ENCODE data around the gene NDUFB5. TPM values are rescaled to one million over a fixed set of nuclear protein-coding genes. Genes with fewer than 3 reads are reported as not detected.

Gene NDUFB5
- total and polyA plus RNA-seq, 2 donors from 2014 or later, result 102 to 290 TPM

DNA sequence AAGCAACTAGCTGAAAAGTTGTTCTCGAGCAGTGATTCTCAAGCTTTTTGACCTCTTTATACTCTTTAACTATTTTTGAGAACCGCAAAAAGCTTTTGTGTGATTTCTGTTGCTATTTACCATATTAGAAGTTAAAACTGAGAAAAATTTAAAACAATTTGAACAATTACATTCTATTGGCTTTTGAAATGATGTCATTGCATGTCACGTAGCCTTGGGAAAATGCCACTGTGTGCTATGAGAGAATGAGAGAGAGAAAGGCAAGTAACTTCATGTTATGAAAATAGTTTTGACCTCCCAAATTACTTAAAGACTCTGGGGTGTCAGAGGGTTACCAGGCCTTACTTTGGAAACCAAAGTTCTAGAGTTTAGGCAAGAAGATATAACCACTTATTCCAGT, 56.3 kb downstream of the NDUFB5 start:
- FAIRE-seq (no peak), DNase-seq (no peak)
- intact Hi-C loops (cut with DNase I), result no loop called here
- H3K27ac ChIP-seq (ENCODE audit: low read depth in 2 of 2, low read length in 2 of 2), result no peak overlapping the region
- no peaks in the 10 kb centered on the region for H3K27me3 ChIP-seq (ENCODE audit: control insufficient read depth, insufficient read depth, low read length)
- no peaks in the 10 kb centered on the region for H3K4me1 ChIP-seq (ENCODE audit: control insufficient read depth in 2 of 3, insufficient read depth in 2 of 3, low read depth in 1 of 3, low read length in 3 of 3)
- H3K36me3 ChIP-seq (ENCODE audit: control insufficient read depth in 2 of 3, insufficient read depth in 3 of 3, low read length in 3 of 3), result no peaks in the 10 kb centered on the region
- H3K9me3 ChIP-seq (ENCODE audit: control insufficient read depth in 2 of 3, insufficient read depth in 1 of 3, low read length in 3 of 3), result no peaks in the 10 kb centered on the region
- TF ChIP-seq, protein P1, sequence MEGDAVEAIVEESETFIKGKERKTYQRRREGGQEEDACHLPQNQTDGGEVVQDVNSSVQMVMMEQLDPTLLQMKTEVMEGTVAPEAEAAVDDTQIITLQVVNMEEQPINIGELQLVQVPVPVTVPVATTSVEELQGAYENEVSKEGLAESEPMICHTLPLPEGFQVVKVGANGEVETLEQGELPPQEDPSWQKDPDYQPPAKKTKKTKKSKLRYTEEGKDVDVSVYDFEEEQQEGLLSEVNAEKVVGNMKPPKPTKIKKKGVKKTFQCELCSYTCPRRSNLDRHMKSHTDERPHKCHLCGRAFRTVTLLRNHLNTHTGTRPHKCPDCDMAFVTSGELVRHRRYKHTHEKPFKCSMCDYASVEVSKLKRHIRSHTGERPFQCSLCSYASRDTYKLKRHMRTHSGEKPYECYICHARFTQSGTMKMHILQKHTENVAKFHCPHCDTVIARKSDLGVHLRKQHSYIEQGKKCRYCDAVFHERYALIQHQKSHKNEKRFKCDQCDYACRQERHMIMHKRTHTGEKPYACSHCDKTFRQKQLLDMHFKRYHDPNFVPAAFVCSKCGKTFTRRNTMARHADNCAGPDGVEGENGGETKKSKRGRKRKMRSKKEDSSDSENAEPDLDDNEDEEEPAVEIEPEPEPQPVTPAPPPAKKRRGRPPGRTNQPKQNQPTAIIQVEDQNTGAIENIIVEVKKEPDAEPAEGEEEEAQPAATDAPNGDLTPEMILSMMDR (IDR thresholded peaks at IDR 0.05; ENCODE audit: borderline replicate concordance, extremely low read depth, insufficient read depth), result no peak
- H3K4me3 ChIP-seq (ENCODE audit: low read length in 3 of 3), result no peak overlapping the region
- H3K9ac ChIP-seq (ENCODE audit: low read length in 3 of 3), result no peak overlapping the region

DNA sequence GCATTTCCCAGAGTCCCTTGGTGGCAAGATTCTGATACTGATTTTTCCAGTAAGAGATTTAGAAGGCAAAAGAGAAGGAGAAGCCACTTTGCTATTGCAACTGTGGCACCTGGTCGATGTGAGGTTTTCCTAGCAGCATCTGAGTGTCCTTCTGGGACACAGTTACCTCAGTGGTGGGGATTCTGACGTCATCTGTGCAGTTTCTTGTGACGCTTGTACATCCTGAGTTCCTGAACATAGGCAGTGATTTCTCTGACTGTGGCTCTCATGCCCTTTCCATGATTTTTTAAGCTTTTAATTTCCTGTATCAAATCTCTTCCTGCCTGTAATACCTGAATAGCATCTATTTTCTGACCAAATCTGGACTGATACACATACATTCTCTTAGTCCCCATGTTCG, 57.2 kb downstream of the NDUFB5 start:
- TF ChIP-seq, protein P1 (IDR thresholded peaks at IDR 0.05; ENCODE audit: borderline replicate concordance, extremely low read depth, insufficient read depth), result no peak

DNA sequence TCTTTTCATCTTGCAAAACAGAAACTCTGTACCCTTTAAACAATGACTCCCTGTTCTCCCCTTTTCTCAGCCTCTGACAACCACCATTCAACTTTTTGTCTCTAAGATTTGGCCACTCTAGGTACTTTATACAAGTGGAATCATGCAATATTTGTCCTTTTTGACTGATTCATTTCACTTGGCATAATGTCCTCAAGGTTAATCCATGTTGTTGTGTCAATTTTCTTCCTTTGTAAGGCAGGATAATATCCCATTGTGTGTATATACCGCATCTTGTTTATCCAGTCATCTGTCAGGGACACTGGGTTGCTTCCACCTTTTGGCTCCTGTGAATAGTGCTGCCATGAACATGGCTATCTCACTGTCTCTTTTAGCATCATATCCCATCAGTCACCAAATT, 58.5 kb downstream of the NDUFB5 start:
- H3K27ac ChIP-seq (ENCODE audit: low read depth in 2 of 2, low read length in 2 of 2), result no peak overlapping the region
- no peaks in the 10 kb centered on the region for H3K9me3 ChIP-seq (ENCODE audit: control insufficient read depth in 2 of 3, insufficient read depth in 1 of 3, low read length in 3 of 3)
- FAIRE-seq (no peak), DNase-seq (no peak)
- no peaks in the 10 kb centered on the region for H3K4me1 ChIP-seq (ENCODE audit: control insufficient read depth in 2 of 3, insufficient read depth in 2 of 3, low read depth in 1 of 3, low read length in 3 of 3)
- H3K9ac ChIP-seq (ENCODE audit: low read length in 3 of 3), result no peak overlapping the region
- H3K27me3 ChIP-seq (ENCODE audit: control insufficient read depth, insufficient read depth, low read length), result no peaks in the 10 kb centered on the region
- H3K4me3 ChIP-seq (ENCODE audit: low read length in 3 of 3), result no peak overlapping the region
- TF ChIP-seq, protein P1 (IDR thresholded peaks at IDR 0.05; ENCODE audit: borderline replicate concordance, extremely low read depth, insufficient read depth), result no peak
- intact Hi-C loops (cut with DNase I), result no loop called here
- no peaks in the 10 kb centered on the region for H3K36me3 ChIP-seq (ENCODE audit: control insufficient read depth in 2 of 3, insufficient read depth in 3 of 3, low read length in 3 of 3)

More for the DNA sequence above, 57.2 kb downstream of the NDUFB5 start:
- no peak for DNase-seq
- Histone ChIP-seq H3K27ac (ENCODE audit: low read depth in 2 of 2, low read length in 2 of 2) (no peak overlapping the region), H3K9me3 (ENCODE audit: control insufficient read depth in 2 of 3, insufficient read depth in 1 of 3, low read length in 3 of 3) (no peaks in the 10 kb centered on the region), H3K4me3 (ENCODE audit: low read length in 3 of 3) (no peak overlapping the region), H3K27me3 (ENCODE audit: control insufficient read depth, insufficient read depth, low read length) (no peaks in the 10 kb centered on the region), H3K9ac (ENCODE audit: low read length in 3 of 3) (no peak overlapping the region), H3K4me1 (ENCODE audit: control insufficient read depth in 2 of 3, insufficient read depth in 2 of 3, low read depth in 1 of 3, low read length in 3 of 3) (no peaks in the 10 kb centered on the region), H3K36me3 (ENCODE audit: control insufficient read depth in 2 of 3, insufficient read depth in 3 of 3, low read length in 3 of 3) (no peaks in the 10 kb centered on the region)
- FAIRE-seq, result no peak
- intact Hi-C loops (cut with DNase I), result no loop called here

DNA sequence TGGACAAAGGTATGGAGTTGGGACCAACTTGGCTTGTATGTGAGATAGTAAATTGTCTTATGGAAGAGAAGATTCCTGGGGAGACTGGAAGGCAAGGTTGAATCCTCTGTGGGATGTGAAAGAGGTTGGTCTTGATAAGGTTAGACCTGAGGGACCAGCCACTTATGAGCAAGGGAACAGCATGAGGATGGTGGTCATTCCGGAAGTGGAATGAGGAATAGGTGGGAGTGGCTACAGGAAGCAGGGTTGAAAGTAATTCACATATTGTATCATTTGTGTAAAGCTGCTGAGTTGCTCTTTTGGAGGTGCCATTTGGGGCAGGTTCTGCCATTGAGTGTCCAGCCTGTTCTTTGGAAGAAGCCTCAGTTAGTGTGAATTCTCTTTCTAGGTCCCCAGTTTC, 61.4 kb downstream of the NDUFB5 start:
- Histone ChIP-seq H3K36me3 (ENCODE audit: control insufficient read depth in 2 of 3, insufficient read depth in 3 of 3, low read length in 3 of 3) (no peaks in the 10 kb centered on the region), H3K9ac (ENCODE audit: low read length in 3 of 3) (no peak overlapping the region), H3K9me3 (ENCODE audit: control insufficient read depth in 2 of 3, insufficient read depth in 1 of 3, low read length in 3 of 3) (no peaks in the 10 kb centered on the region), H3K27me3 (ENCODE audit: control insufficient read depth, insufficient read depth, low read length) (no peaks in the 10 kb centered on the region), H3K4me3 (ENCODE audit: low read length in 3 of 3) (no peak overlapping the region), H3K4me1 (ENCODE audit: control insufficient read depth in 2 of 3, insufficient read depth in 2 of 3, low read depth in 1 of 3, low read length in 3 of 3) (no peaks in the 10 kb centered on the region), H3K27ac (ENCODE audit: low read depth in 2 of 2, low read length in 2 of 2) (no peak overlapping the region)
- TF ChIP-seq, protein P1 (IDR thresholded peaks at IDR 0.05; ENCODE audit: borderline replicate concordance, extremely low read depth, insufficient read depth), result no peak
- DNase-seq, result no peak
- intact Hi-C loops (cut with DNase I), result no loop called here
- no peak for FAIRE-seq
